T1000 (cell line): ENCODE results near the gene CACNA1E.
"Not testable (repeated sequence)": the region's sequence is repeated elsewhere in the genome, so short reads cannot be mapped to it uniquely, and the experiment has no call there.

Experiments used
- DNase-seq: peaks from one replicate; lab custom pipeline; 2025; ENCODE audit warnings: mixed read lengths; lab: John Stamatoyannopoulos, UW

The CACNA1E gene

DNA sequence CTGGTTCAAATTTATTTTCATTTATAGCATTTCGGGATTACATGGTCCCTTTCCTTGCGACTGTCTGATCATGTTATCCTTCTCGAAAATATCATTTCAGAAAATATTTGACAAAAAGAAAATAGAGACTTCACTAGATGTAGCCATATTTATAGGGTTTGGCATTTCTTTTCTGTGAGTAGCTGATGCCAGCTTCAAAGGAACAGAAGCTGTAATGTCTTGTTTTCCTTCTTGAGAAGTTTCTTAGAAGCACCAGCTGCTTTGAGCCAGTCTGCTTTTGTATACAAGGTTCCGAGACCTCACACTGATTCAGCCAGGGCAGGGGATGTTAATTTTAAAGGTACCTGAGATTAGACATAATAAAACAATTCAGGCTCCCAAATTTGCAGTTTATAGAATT, 329.9 kb downstream of the CACNA1E start:
- DNase-seq, result no peak

GRCh38 chr1:181816608-181817007, 333.3 kb downstream of the CACNA1E start:
- DNase-seq, result no peak

DNA sequence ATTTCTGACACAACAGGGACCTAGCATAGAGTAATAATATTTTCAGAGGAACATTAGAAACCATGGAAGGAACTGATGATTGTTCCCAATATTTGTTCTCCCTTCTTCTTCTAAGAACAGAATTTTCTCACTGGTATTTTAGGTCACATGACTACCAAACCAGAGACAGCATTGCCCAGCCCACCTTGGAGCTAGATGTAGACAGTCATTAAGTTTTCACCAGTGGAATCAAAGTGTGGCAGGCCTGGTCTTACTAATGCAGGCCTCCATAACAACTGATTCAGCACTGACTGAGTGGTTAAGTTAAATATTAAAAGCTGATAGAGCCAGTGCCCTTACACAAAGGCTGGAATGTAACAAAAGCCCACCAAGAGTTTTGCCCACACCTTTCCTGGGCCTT, 333.8 kb downstream of the CACNA1E start:
- no peak for DNase-seq

DNA sequence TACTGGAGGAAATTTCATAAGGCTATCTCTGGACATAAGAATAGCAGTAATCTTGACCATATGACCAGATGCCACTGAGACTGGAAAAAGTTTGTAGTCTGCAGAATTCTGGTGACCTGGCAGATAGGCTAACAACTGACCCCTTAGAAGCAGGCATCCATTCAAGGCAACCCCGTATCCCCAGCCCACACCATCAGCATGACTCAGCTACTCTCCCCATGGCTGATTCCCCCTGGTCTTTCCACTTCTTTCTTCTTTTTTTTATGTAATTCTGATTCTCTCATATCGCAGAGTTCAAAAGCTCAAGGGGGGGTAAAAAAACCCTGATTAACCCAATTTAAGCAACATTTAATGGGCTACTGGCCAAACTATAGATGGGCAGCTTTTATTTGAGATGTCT, 335.1 kb downstream of the CACNA1E start:
- no peak for DNase-seq

DNA sequence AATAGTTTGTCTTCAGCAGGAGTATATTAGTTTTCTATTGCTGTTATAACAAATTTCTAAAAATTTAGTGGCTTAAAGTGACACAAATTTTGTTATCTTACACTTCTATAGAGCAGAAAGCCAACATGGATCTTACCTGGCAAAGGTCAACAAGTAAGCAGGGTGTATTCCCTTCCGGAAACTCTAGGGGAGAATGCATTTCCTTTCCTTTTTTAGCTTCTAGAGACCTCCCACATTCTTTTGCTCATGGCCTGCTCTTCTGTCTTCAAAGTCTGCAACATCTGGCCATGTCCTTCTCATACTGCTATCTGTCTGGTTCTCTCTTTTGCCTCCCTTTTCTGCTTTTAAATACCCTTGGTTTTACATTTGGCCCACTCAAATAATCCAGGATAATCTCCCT, 335.6 kb downstream of the CACNA1E start:
- no peak for DNase-seq

GRCh38 chr1:181821701-181822100, 338.4 kb downstream of the CACNA1E start:
- DNase-seq, result no peak

DNA sequence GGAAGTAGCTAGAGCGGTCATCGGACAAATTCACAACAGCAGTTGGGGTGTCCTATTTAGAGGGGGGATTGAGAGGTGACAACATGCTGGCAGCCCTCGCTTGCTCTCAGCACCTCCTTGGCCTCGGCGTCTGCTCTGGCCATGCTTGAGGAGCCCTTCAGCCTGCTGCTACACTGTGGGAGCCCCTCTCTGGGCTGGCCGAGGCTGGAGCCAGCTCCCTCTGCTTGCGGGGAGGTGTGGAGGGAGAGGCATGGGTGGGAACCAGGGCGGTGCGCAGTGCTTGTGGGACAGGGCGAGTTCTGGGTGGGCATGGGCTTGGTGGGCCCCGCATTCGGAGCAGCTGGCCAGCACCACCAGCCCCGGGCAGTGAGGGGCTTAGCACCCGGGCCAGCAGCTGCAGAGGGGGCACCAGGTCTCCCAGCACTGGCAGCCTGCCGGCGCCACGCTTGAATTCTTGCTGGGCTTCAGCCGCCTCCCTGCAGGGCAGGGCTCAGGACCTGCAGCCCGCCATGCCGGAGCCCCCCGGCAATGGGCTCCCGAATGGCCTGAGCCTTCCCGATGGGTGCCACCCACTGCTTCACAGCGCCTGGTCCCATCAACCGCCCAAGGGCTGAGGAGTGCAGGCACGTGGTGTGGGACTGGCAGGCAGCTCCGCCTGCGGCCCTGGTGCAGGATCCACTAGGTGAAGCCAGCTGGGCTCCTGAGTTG, 349.0 kb downstream of the CACNA1E start:
- not testable (repeated sequence) for DNase-seq

DNA sequence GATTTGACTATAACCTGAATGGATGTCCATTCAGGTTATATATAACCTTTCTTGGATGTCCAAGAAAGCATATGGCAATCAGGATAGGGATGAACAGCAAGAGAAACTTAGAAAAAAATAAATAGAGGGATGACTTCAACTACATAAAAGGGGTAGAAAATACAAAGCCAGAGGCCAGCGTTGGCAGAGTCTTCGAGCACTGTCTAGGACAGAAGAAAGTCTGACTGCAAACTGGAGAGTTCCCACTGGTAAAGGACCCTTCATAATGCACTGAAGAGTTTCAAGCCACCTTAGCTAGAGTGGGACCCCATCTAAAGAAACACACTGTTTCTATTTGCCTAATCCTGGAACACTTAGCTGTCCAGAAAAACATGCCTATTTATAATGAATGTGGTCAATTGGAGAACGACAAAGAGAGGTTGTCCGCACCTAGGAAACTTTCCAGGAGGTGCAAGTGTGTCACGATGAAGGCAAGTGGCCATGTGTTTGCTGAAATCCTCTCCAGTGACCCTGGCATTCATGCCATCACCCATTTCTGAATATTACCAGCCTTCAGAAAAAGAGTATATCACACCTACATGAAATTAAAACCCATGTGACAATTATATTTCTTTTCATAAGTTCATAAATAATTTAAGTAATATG, 362.8 kb downstream of the CACNA1E start:
- DNase-seq, result no peak

DNA sequence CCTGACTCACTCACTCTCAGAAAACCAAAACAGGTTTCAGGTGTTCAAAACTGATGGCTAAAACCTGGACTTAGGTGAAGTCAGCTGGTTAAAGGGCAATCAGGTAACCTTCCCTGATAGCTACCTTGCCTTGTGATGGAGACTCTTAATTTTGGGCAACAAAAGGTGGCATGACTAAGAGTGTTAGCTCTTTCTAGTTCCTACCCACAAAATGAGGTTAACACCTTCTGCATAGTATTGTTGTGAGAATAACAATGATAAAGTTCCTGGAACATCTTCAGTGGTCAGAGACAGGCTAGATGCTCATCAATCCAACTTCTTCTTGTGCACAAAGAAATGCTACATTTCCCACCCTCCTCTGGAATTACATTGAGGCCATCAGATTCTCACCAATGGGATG, 363.4 kb downstream of the CACNA1E start:
- DNase-seq, result no peak

DNA sequence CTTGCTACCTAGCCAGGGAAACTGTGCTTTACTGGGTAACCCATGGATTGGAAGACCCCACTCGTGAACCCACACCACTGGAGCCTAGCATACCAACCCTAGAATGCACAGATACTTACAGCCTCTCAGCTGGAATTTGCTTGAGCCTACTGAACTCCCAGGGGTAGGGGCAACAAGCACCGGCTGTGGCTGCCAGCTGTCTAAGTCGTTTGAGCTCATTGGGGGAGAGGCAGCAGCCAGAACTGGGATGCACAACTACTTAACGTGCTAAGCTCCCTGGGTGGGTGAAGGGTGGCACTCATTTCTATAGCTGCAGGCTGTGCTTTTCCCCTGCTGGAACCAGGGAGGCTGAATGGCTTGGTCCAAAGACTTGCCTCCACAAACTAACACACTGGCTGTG, 365.8 kb downstream of the CACNA1E start:
- DNase-seq, result no peak

GRCh38 chr1:181854212-181854611, 370.9 kb downstream of the CACNA1E start:
- DNase-seq, result not testable (repeated sequence)

DNA sequence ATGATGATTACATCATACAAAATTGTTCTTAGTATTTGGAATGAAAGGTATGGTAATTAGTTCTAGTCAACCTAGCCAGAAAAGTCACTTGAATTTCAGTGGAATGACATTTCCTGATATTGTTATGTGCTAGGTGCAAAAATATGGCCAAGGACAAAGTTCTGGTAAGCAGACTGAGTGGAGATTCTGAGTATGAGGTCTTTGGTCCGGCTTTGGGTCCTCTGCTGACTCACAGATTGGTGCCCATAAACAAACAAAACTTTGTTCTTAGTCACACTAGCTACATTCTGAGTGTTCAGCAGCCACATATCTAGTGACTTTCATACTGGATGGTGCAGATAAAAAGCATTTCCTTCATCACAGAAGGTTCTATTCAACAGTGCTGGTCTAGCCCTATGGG, 372.1 kb downstream of the CACNA1E start:
- no peak for DNase-seq
